VCaP (cell line): ENCODE measurements around the gene COMMD10.

Experiments used
- H3K27ac ChIP-seq: fragments of 450-650 bp; 2 replicates; pipeline ENCODE4 v1.5.1; 2017
- CTCF ChIP-seq: fragments of 450-650 bp; conservative IDR thresholded peaks from 2 replicates; pipeline ENCODE4 v1.5.1; 2017; ENCODE audit warnings: mild to moderate bottlenecking, moderate library complexity

The COMMD10 gene

GRCh38 chr5:116212225-116212624, 127.4 kb downstream of the COMMD10 start:
- H3K27ac ChIP-seq, result no peak overlapping the region
- no peak for TF ChIP-seq CTCF

- no peak for TF ChIP-seq CTCF
- H3K27ac ChIP-seq, result no peak overlapping the region
Observed at GRCh38 chr5:116216246-116216645, 131.4 kb downstream of the COMMD10 start.

GRCh38 chr5:116225281-116225922, 140.6 kb downstream of the COMMD10 start:
- H3K27ac ChIP-seq, result no peak overlapping the region
- TF ChIP-seq CTCF, result no peak

- TF ChIP-seq CTCF, result no peak
- no peak overlapping the region for H3K27ac ChIP-seq
Observed at GRCh38 chr5:116229131-116229689, 144.4 kb downstream of the COMMD10 start.

- no peak overlapping the region for H3K27ac ChIP-seq
- TF ChIP-seq CTCF, result no peak
Observed at GRCh38 chr5:116231288-116231687, 146.5 kb downstream of the COMMD10 start.

- no peak overlapping the region for H3K27ac ChIP-seq
- TF ChIP-seq CTCF, result no peak
Observed at GRCh38 chr5:116234681-116235080, 149.9 kb downstream of the COMMD10 start.

GRCh38 chr5:116237917-116238500, 153.2 kb downstream of the COMMD10 start:
- TF ChIP-seq CTCF, result peak; percentile 19; the same call in 1 of the 2 replicates
- no peak overlapping the region for H3K27ac ChIP-seq
